SK-N-SH treated with all-trans-retinoic acid at 6 μM for 48 hours (cell line): ENCODE measurements around the gene COL25A1.

Source experiments
- ATAC-seq: fragments of 200-7000 bp; cut with Tn5 transposase; 3 replicates; pipeline ENCODE4 v1.9.1; 2020; ENCODE audit warnings: mild to moderate bottlenecking, moderate library complexity
- ARNTL ChIP-seq: fragments of 450-650 bp; formaldehyde crosslinking; IDR thresholded peaks from 2 replicates; pipeline ENCODE4 v1.5.0; 2020; ENCODE audit warnings: low read depth, mild to moderate bottlenecking, moderate library complexity, borderline replicate concordance
- BACH2 ChIP-seq: fragments of 250-450 bp; sonication (Bioruptor Pico); IDR thresholded peaks from 2 replicates; pipeline ENCODE4 v1.9.0; 2021; ENCODE audit warnings: mild to moderate bottlenecking, borderline replicate concordance
- CREB5 ChIP-seq: fragments of 250-450 bp; sonication (Bioruptor Pico); IDR thresholded peaks from 2 replicates; pipeline ENCODE4 v1.5.1; 2020; ENCODE audit warnings: low read depth, mild to moderate bottlenecking, moderate library complexity
- CSDC2 ChIP-seq: fragments of 250-450 bp; sonication (Bioruptor Pico); IDR thresholded peaks from 2 replicates; pipeline ENCODE4 v1.5.0; 2020; ENCODE audit warnings: mild to moderate bottlenecking, moderate library complexity
- ESRRG ChIP-seq: fragments of 250-450 bp; sonication (Bioruptor Pico); IDR thresholded peaks from 2 replicates; pipeline ENCODE4 v1.6.1; 2021; ENCODE audit warnings: mild to moderate bottlenecking
- ISL1 ChIP-seq: fragments of 250-450 bp; sonication (Bioruptor Pico); IDR thresholded peaks from 2 replicates; pipeline ENCODE4 v2.1.2; 2022; ENCODE audit warnings: mild to moderate bottlenecking, moderate library complexity
- OSR1 ChIP-seq: fragments of 250-450 bp; sonication (Bioruptor Pico); IDR thresholded peaks from 2 replicates; pipeline ENCODE4 v1.8.0; 2022; ENCODE audit warnings: moderate library complexity, mild to moderate bottlenecking, inconsistent platforms
- PPARA ChIP-seq: fragments of 250-450 bp; sonication (Bioruptor Pico); IDR thresholded peaks from 2 replicates; pipeline ENCODE4 v1.5.0; 2020; ENCODE audit warnings: mild to moderate bottlenecking, borderline replicate concordance
- SNAI2 ChIP-seq: fragments of 250-450 bp; sonication (Bioruptor Pico); IDR thresholded peaks from 2 replicates; pipeline ENCODE4 v1.5.0; 2020; ENCODE audit warnings: mild to moderate bottlenecking, moderate library complexity
- TCF4 ChIP-seq: fragments of 250-450 bp; sonication (Bioruptor Pico); IDR thresholded peaks from 2 replicates; pipeline ENCODE4 v1.8.0; 2021; ENCODE audit warnings: mild to moderate bottlenecking, moderate library complexity, borderline replicate concordance
- TSHZ2 ChIP-seq: fragments of 250-450 bp; sonication (Bioruptor Pico); IDR thresholded peaks from 2 replicates; pipeline ENCODE4 v1.5.0; 2020; ENCODE audit warnings: mild to moderate bottlenecking, moderate library complexity
- ZC3H10 ChIP-seq: fragments of 250-450 bp; sonication (Bioruptor Pico); IDR thresholded peaks from 2 replicates; pipeline ENCODE4 v1.5.1; 2021; ENCODE audit warnings: mild to moderate bottlenecking, moderate library complexity
- ZFP30 ChIP-seq: fragments of 450-650 bp; formaldehyde crosslinking; IDR thresholded peaks from 2 replicates; pipeline ENCODE4 v1.5.0; 2022; ENCODE audit warnings: mild to moderate bottlenecking, moderate library complexity
- ZNF565 ChIP-seq: fragments of 450-650 bp; formaldehyde crosslinking; conservative IDR thresholded peaks from 2 replicates; pipeline ENCODE4 v1.5.0; 2020; ENCODE audit warnings: low read depth, mild to moderate bottlenecking, moderate library complexity
- ZNF70 ChIP-seq: fragments of 450-650 bp; formaldehyde crosslinking; IDR thresholded peaks from 2 replicates; pipeline ENCODE4 v1.5.0; 2020; ENCODE audit warnings: mild to moderate bottlenecking, moderate library complexity
- TF ChIP-seq, protein P1 (sequence below): fragments of 250-450 bp; sonication (Bioruptor Pico); IDR thresholded peaks from 2 replicates; pipeline ENCODE4 v1.8.0; 2020; ENCODE audit warnings: mild to moderate bottlenecking, moderate library complexity, borderline replicate concordance
- TF ChIP-seq, protein P2 (sequence below): fragments of 250-450 bp; sonication (Bioruptor Pico); IDR thresholded peaks from 2 replicates; pipeline ENCODE4 v1.5.1; 2021; ENCODE audit warnings: mild to moderate bottlenecking, moderate library complexity

COL25A1 gene

GRCh38 chr4:109325698-109326097, 23.2 kb upstream of the COL25A1 start (continued):
- TF ChIP-seq CREB5 (CRISPR knock-in tag) (no peak), TSHZ2 (no peak)
- TF ChIP-seq, all 23 proteins: peak for 0

DNA sequence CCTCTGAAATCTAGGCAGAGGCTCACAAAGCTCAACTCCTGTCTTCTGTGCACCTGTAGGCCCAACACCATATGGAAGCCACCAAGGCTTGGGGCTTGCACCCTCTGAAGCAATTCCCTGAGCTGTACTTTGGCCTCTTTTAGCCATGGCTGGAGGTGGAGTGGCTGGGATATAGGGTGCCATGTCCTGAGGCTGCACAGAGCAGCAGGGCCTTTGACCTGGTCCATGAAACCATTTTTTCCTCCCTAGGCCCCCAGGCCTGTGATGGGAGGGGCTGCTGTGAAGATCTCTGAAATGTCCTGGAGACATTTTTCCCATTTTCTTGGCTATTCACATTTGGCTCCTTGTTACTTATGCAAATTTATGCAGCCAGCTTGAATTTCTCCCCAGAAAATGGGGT, 20.9 kb upstream of the COL25A1 start:
- TF ChIP-seq CREB5 (CRISPR knock-in tag), result no peak
- no peak for TF ChIP-seq ESRRG (CRISPR knock-in tag)
- TF ChIP-seq PPARA, result no peak
- TF ChIP-seq ISL1, result no peak
- TF ChIP-seq ARNTL (CRISPR knock-in tag), result no peak
- no peak for TF ChIP-seq ZFP30
- TF ChIP-seq, protein P1, sequence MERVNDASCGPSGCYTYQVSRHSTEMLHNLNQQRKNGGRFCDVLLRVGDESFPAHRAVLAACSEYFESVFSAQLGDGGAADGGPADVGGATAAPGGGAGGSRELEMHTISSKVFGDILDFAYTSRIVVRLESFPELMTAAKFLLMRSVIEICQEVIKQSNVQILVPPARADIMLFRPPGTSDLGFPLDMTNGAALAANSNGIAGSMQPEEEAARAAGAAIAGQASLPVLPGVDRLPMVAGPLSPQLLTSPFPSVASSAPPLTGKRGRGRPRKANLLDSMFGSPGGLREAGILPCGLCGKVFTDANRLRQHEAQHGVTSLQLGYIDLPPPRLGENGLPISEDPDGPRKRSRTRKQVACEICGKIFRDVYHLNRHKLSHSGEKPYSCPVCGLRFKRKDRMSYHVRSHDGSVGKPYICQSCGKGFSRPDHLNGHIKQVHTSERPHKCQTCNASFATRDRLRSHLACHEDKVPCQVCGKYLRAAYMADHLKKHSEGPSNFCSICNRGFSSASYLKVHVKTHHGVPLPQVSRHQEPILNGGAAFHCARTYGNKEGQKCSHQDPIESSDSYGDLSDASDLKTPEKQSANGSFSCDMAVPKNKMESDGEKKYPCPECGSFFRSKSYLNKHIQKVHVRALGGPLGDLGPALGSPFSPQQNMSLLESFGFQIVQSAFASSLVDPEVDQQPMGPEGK (CRISPR knock-in tag), result no peak
- no peak for TF ChIP-seq ZC3H10 (CRISPR knock-in tag)
- no peak for TF ChIP-seq TCF4 (CRISPR knock-in tag)
- TF ChIP-seq OSR1 (CRISPR knock-in tag), result no peak
- no peak for TF ChIP-seq SNAI2
- TF ChIP-seq CSDC2 (CRISPR knock-in tag), result no peak
- TF ChIP-seq TSHZ2, result no peak
- TF ChIP-seq BACH2 (CRISPR knock-in tag), result no peak
- TF ChIP-seq, all 23 proteins: peak for 0
- no peak for ATAC-seq

DNA sequence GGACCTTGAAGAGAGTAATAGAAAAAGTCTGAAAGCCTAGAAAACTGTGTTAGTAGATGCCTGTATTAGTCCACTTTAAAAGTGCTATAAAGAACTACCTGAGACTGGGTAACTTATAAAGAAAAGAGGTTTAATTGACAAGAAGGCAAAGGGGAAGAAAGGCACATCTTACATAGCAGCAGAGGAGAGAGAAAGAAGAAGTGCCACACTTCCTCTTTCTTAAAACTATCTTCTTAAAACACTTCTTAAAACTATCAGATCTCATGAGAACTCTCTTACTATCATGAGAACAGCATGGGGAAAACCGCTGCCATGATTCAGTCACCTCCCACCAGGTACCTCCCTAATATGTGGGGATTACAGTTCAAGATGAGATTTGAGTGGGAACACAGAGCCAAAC, 18.8 kb upstream of the COL25A1 start:
- no peak for ATAC-seq
- TF ChIP-seq ZNF70 (CRISPR knock-in tag) (no peak), ARNTL (CRISPR knock-in tag) (no peak), CREB5 (CRISPR knock-in tag) (no peak), SNAI2 (no peak), ZNF565 (CRISPR knock-in tag) (no peak), TSHZ2 (no peak), TCF4 (CRISPR knock-in tag) (no peak), PPARA (no peak), ZFP30 (no peak), ESRRG (CRISPR knock-in tag) (no peak), BACH2 (CRISPR knock-in tag) (no peak), ISL1 (no peak), OSR1 (CRISPR knock-in tag) (no peak)
- TF ChIP-seq, protein P1 (CRISPR knock-in tag), result no peak
- TF ChIP-seq, protein P2, sequence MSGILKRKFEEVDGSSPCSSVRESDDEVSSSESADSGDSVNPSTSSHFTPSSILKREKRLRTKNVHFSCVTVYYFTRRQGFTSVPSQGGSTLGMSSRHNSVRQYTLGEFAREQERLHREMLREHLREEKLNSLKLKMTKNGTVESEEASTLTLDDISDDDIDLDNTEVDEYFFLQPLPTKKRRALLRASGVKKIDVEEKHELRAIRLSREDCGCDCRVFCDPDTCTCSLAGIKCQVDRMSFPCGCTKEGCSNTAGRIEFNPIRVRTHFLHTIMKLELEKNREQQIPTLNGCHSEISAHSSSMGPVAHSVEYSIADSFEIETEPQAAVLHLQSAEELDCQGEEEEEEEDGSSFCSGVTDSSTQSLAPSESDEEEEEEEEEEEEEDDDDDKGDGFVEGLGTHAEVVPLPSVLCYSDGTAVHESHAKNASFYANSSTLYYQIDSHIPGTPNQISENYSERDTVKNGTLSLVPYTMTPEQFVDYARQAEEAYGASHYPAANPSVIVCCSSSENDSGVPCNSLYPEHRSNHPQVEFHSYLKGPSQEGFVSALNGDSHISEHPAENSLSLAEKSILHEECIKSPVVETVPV (CRISPR knock-in tag), result no peak
